K562 (cell line): ENCODE data around the gene CTDSP2. TPM values are rescaled to one million over a fixed set of nuclear protein-coding genes. Genes with fewer than 3 reads are reported as not detected.

Experiments
- CXXC5 ChIP-seq: fragments of 250-450 bp; sonication (Bioruptor Pico); IDR thresholded peaks from 2 replicates; pipeline ENCODE4 v1.8.0; 2022; ENCODE audit warnings: inconsistent platforms, mild to moderate bottlenecking, moderate library complexity
- EP400 ChIP-seq: fragments of 450-650 bp; IDR thresholded peaks from 2 replicates; pipeline ENCODE4 v1.6.1; 2017; ENCODE audit warnings: antibody characterized with exemption, mild to moderate bottlenecking, moderate library complexity
- FOS ChIP-seq: IDR thresholded peaks from 3 replicates; pipeline ENCODE4 v1.6.1; 2011; ENCODE audit not compliant: insufficient read length; ENCODE audit errors: extremely low read depth
- GABPA ChIP-seq: fragments of 200-800 bp; sonication (Bioruptor generic); conservative IDR thresholded peaks from 2 replicates; pipeline ENCODE4 v1.6.1; 2016; ENCODE audit warnings: low read depth, missing genetic modification characterization, missing compliant biosample characterization
- MAZ ChIP-seq, 2 experiments: fragments of 450-650 bp in 1 of 2; sonication (generic) in 1 of 2; formaldehyde crosslinking; IDR thresholded peaks in 1 of 2; conservative IDR thresholded peaks in 1 of 2; 2 replicates each; pipeline versions ENCODE4 v1.4.0 to v1.5.0; 2020; ENCODE audit warnings: mild to moderate bottlenecking in 1 of 2, missing genetic modification reagents in 1 of 2
- NR2C2 ChIP-seq, 2 experiments: fragments of 200-800 bp in 1 of 2; sonication (Bioruptor generic) in 1 of 2; sonication (generic) in 1 of 2; formaldehyde crosslinking in 1 of 2; IDR thresholded peaks; 2 replicates each; pipeline versions ENCODE4 v1.6.1 to v1.8.0; 2016 to 2022; ENCODE audit warnings: mild to moderate bottlenecking in 1 of 2, missing compliant biosample characterization in 1 of 2, missing genetic modification characterization in 1 of 2, missing genetic modification reagents in 1 of 2
- SRSF9 ChIP-seq: fragments of 200-400 bp; formaldehyde crosslinking; IDR thresholded peaks from 2 replicates; pipeline ENCODE4 v1.6.1; 2017; ENCODE audit warnings: low read depth, low read length, borderline replicate concordance
- ZBTB7A ChIP-seq: IDR thresholded peaks from 2 replicates; pipeline ENCODE4 v1.6.1; 2011; ENCODE audit warnings: low read depth, mild to moderate bottlenecking, low read length, moderate library complexity, borderline replicate concordance; ENCODE audit not compliant: control insufficient read depth
- ZNF274 ChIP-seq: IDR thresholded peaks from 2 replicates; pipeline ENCODE4 v1.6.1; 2011; ENCODE audit warnings: low read depth, mild to moderate bottlenecking, low read length, moderate library complexity, borderline replicate concordance
- polyA plus RNA-seq, 8 experiments: library from polyadenylated mRNA; depleted of rRNA in 4 of 8; stranded (reverse) in 5 of 8; unstranded in 3 of 8; fragments of >200 nt; fragmentation: Nextera tagmentation in 2 of 8; fragmentation: Illumina TruSeq in 1 of 8; extraction: Ambion mirVana in 2 of 8; extraction: Trizol in 1 of 8; gene quantifications; 2 replicates each; pipeline versions ENCODE4 v1.2.1 to v1.2.3, GENCODE V29; 2011 to 2014; ENCODE audit warnings: inconsistent platforms in 1 of 8, missing spikeins in 1 of 8
- total RNA-seq, 7 experiments: library from RNA; depleted of rRNA in 6 of 7; stranded (reverse); fragments of >200 nt in 6 of 7; fragmentation: Illumina TruSeq in 2 of 7; extraction: Trizol in 2 of 7; gene quantifications; 2 replicates each; pipeline versions ENCODE4 v1.2.1 to v1.2.3, GENCODE V29; 2011 to 2021; ENCODE audit warnings: low replicate concordance in 1 of 7
- TF ChIP-seq, protein P1 (sequence below): fragments of 250-450 bp; sonication (Bioruptor Pico); IDR thresholded peaks from 2 replicates; pipeline ENCODE4 v1.4.0; 2020
- TF ChIP-seq, protein P2 (sequence below), 2 experiments: fragments of 450-650 bp; IDR thresholded peaks; 2 replicates each; pipeline ENCODE4 v1.6.1; 2016; ENCODE audit warnings: mild to moderate bottlenecking in 2 of 2, borderline replicate concordance in 1 of 2, low read depth in 1 of 2, moderate library complexity in 1 of 2
- TF ChIP-seq, protein P3 (sequence below): fragments of 250-450 bp; sonication (Bioruptor Pico); IDR thresholded peaks from 2 replicates; pipeline ENCODE4 v1.8.0; 2021; ENCODE audit warnings: borderline replicate concordance, mild to moderate bottlenecking, moderate library complexity; ENCODE audit not compliant: poor library complexity, severe bottlenecking
- TF ChIP-seq, protein P4 (sequence below): sonication (generic); IDR thresholded peaks from 2 replicates; pipeline ENCODE4 v1.6.1; 2016
- TF ChIP-seq, protein P5 (sequence below): fragments of 450-650 bp; formaldehyde crosslinking; IDR thresholded peaks from 2 replicates; pipeline ENCODE4 v1.4.0; 2022; ENCODE audit warnings: missing genetic modification characterization

The CTDSP2 gene
- total and polyA plus RNA-seq, 9 of the 15 experiments (the other 6 are each of a cell fraction or from before 2014, with no cell fraction given): 20.4 to 108 (median 47.7) TPM

DNA sequence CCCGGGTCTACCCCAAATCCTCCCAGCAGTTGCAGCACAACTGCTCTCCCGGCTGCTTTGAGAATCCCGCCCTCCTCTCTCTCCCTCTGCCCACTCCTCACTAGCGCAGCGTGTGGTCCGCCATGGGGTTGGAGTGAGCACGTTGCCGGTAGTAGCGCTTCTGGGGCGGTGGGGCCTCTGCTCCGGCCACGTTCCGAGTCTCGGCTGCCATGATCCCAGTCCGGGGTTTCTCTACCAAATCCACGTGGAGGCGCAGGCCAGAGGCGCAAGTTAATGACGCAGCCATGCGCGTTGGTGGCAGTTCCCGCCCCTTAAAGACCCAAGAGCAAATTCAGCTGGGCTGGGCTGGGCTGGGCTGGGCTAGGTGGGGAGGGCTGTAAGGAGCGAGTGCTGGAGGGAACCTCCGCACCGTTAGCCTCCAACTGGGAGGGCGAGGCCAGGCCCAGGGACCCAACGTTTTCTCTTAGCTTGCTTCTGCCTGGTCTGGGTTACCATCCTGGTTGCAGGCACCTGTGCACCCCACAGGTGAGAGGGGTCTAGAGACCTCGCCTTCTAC lies 74.6 kb downstream of the CTDSP2 start, which contains the start of gene METTL1 (continued):
- TF ChIP-seq, protein P1, sequence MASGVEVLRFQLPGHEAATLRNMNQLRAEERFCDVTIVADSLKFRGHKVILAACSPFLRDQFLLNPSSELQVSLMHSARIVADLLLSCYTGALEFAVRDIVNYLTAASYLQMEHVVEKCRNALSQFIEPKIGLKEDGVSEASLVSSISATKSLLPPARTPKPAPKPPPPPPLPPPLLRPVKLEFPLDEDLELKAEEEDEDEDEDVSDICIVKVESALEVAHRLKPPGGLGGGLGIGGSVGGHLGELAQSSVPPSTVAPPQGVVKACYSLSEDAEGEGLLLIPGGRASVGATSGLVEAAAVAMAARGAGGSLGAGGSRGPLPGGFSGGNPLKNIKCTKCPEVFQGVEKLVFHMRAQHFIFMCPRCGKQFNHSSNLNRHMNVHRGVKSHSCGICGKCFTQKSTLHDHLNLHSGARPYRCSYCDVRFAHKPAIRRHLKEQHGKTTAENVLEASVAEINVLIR (CRISPR knock-in tag): peak; percentile 96
- peak; percentile 99 for TF ChIP-seq CXXC5 (CRISPR knock-in tag)
- TF ChIP-seq, protein P2, sequence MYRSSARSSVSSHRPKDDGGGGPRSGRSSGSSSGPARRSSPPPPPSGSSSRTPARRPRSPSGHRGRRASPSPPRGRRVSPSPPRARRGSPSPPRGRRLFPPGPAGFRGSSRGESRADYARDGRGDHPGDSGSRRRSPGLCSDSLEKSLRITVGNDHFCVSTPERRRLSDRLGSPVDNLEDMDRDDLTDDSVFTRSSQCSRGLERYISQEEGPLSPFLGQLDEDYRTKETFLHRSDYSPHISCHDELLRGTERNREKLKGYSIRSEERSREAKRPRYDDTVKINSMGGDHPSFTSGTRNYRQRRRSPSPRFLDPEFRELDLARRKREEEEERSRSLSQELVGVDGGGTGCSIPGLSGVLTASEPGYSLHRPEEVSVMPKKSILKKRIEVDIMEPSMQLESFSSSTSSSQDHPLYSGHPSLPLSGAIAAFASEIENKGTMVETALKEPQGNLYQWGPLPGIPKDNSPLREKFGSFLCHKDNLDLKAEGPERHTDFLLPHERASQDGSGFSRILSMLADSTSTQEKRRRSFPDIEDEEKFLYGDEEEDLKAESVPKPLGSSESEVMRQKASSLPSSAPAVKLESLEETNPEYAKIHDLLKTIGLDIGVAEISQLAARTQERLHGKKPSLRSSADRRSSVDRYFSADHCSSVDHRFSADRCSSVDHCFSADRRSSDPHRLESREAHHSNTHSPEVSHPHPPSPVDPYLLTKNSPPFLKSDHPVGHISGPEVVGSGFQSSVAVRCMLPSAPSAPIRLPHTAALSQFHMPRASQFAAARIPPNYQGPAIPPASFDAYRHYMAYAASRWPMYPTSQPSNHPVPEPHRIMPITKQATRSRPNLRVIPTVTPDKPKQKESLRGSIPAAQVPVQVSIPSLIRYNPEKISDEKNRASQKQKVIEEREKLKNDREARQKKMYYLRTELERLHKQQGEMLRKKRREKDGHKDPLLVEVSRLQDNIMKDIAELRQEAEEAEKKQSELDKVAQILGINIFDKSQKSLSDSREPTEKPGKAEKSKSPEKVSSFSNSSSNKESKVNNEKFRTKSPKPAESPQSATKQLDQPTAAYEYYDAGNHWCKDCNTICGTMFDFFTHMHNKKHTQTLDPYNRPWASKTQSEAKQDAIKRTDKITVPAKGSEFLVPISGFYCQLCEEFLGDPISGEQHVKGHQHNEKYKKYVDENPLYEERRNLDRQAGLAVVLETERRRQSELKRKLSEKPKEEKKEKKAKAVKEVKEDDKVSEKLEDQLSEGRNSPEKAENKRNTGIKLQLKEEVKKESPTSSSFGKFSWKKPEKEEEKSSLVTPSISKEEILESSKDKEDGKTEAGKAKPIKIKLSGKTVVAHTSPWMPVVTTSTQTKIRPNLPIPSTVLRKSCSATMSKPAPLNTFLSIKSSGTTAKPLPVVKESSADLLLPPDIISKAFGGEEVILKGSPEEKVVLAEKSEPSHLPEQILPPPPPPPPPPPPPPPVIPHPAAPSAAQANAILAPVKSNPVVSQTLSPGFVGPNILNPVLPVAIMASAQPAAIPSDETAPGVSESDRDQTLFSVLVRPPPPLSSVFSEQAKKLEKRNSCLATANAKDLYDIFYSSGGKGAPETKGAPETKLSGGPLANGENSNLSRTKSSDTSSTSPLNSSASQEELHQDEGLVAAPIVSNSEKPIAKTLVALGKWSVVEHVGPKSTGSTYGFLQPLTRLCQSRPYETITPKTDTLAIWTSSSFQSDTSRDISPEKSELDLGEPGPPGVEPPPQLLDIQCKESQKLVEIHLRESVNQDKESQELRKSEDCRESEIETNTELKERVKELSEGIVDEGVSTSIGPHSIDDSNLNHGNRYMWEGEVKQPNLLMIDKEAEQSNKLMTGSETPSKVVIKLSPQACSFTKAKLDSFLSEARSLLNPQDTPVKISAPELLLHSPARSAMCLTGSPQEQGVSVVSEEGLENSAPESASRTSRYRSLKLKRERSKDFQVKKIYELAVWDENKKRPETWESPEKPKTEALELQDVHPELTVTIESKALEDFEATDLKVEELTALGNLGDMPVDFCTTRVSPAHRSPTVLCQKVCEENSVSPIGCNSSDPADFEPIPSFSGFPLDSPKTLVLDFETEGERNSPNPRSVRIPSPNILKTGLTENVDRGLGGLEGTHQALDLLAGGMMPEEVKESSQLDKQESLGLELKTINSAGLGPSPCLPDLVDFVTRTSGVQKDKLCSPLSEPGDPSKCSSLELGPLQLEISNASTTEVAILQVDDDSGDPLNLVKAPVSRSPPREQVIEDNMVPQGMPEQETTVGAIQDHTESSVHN (IDR thresholded peaks at IDR 0.05; ENCODE audit: borderline replicate concordance in 1 of 2, low read depth in 1 of 2): peak in 1 of 2 experiments; percentile 83; a peak in 2 of 4 replicates
- TF ChIP-seq ZNF274: no peak
- TF ChIP-seq GABPA (tag): peak; percentile 38
- TF ChIP-seq, protein P3, sequence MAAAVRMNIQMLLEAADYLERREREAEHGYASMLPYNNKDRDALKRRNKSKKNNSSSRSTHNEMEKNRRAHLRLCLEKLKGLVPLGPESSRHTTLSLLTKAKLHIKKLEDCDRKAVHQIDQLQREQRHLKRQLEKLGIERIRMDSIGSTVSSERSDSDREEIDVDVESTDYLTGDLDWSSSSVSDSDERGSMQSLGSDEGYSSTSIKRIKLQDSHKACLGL (CRISPR knock-in tag): peak; percentile 100
- TF ChIP-seq ZBTB7A: peak; percentile 39; the same call in 1 of the 2 replicates
- TF ChIP-seq, protein P4, sequence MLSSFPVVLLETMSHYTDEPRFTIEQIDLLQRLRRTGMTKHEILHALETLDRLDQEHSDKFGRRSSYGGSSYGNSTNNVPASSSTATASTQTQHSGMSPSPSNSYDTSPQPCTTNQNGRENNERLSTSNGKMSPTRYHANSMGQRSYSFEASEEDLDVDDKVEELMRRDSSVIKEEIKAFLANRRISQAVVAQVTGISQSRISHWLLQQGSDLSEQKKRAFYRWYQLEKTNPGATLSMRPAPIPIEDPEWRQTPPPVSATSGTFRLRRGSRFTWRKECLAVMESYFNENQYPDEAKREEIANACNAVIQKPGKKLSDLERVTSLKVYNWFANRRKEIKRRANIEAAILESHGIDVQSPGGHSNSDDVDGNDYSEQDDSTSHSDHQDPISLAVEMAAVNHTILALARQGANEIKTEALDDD: no peak
- TF ChIP-seq, protein P5, sequence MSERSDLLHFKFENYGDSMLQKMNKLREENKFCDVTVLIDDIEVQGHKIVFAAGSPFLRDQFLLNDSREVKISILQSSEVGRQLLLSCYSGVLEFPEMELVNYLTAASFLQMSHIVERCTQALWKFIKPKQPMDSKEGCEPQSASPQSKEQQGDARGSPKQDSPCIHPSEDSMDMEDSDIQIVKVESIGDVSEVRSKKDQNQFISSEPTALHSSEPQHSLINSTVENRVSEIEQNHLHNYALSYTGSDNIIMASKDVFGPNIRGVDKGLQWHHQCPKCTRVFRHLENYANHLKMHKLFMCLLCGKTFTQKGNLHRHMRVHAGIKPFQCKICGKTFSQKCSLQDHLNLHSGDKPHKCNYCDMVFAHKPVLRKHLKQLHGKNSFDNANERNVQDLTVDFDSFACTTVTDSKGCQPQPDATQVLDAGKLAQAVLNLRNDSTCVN (CRISPR knock-in tag): no peak
- TF ChIP-seq SRSF9: no peak
- TF ChIP-seq EP400: peak; percentile 100
- no peak for TF ChIP-seq NR2C2 (CRISPR knock-in tag; IDR thresholded peaks at IDR 0.05)
- peak; percentile 45 for TF ChIP-seq NR2C2 (tag; IDR thresholded peaks at IDR 0.05)
- no peak for TF ChIP-seq FOS
- peak; percentile 97 to 99 for TF ChIP-seq MAZ (CRISPR knock-in tag; conservative IDR thresholded peaks at IDR 0.05 in 1 of 2, IDR thresholded peaks at IDR 0.05 in 1 of 2)
